ENCODE data around the gene CA9. TPM values are rescaled to one million over a fixed set of nuclear protein-coding genes. Genes with fewer than 3 reads are reported as not detected.

CA9 gene
- total RNA-seq, 4 donors from 2014 or later = 0.14 TPM; not detected in 3

DNA sequence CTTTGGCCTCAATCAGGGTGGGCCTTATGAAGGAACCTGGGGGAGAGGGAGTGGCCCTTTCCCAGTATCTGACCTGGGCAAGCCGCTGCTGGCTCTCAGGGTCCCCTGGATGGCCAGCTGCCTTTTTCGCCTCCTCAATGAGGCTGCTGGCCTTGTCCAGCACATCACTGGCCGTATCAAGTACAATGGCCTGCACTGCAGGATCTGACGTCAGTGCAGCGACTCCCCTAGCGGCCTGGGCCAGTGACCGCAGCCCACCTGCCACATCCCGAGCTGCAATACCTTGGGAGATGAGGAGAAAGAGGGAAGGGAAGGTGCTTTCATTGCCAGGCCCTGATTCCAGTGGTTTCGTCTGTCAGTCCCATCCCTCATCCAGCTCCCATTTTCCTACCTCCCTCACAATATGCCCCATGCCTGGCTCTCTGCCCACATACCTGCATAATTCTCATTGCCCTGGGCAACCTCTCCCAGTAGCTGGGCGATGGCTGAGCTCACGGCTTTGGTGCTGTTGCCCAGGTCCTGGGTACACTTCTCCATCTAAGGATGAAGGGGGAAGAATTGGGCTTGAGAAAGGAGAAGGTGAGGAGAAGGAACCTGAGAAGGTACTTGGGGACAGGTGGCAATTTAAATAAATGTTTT lies 39.2 kb downstream of the CA9 start:
- H3K4me3 ChIP-seq = no peak overlapping the region
- no peak for DNase-seq
- H3K36me3 ChIP-seq = no peaks in the 10 kb centered on the region
- intact Hi-C loops (cut with DNase I; ENCODE audit: low total_unique reads) = no loop called here
- no peak for TF ChIP-seq POLR2A (IDR thresholded peaks at IDR 0.05)
- TF ChIP-seq, protein P1, sequence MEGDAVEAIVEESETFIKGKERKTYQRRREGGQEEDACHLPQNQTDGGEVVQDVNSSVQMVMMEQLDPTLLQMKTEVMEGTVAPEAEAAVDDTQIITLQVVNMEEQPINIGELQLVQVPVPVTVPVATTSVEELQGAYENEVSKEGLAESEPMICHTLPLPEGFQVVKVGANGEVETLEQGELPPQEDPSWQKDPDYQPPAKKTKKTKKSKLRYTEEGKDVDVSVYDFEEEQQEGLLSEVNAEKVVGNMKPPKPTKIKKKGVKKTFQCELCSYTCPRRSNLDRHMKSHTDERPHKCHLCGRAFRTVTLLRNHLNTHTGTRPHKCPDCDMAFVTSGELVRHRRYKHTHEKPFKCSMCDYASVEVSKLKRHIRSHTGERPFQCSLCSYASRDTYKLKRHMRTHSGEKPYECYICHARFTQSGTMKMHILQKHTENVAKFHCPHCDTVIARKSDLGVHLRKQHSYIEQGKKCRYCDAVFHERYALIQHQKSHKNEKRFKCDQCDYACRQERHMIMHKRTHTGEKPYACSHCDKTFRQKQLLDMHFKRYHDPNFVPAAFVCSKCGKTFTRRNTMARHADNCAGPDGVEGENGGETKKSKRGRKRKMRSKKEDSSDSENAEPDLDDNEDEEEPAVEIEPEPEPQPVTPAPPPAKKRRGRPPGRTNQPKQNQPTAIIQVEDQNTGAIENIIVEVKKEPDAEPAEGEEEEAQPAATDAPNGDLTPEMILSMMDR (IDR thresholded peaks at IDR 0.05) = no peak
- H3K27me3 ChIP-seq = no peaks in the 10 kb centered on the region
- H3K4me1 ChIP-seq = no peaks in the 10 kb centered on the region
- no peak overlapping the region for H3K27ac ChIP-seq
- H3K9me3 ChIP-seq = no peaks in the 10 kb centered on the region

DNA sequence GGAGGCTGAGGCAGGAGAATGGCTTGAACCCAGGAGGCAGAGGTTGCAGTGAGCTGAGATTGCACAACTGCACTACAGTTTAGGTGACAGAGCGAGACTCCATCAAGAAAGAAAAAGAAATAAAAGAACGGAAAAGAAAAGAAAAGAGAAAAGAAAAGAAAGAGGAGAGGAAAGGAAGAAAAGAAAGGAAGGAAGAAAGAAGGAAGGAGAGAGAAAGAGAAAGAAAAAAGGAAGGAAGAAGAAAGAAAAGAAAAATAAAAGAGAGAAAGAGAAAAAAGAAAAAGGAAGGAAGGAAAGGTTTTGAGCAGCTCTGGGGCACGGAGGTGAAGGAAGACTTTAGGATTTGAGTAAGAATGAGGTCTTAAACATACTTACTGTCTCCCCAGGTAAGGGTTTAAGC lies 39.9 kb downstream of the CA9 start:
- H3K27ac ChIP-seq = no peak overlapping the region

DNA sequence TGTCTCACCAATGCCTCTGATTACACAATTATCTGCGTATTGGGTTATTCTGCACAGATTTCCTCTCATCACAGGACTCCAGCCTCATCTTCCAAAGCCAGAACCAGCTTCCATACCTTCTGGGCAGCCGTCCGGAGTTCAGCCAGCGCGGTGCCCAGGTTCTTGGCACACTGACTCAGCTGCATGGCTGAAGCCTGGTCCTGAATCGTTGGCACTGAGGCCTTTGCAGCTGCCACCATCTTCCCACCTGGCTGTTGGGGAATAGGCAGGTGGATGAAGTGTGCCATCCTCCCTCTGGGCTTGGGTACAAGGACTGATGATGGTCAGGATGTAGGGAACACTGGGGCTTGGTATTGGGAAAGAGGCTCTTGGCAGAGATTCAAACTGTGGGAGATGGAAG lies 40.4 kb downstream of the CA9 start:
- DNase-seq = no peak
- H3K27ac ChIP-seq = no peak overlapping the region

More for the DNA sequence above, 39.9 kb downstream of the CA9 start:
- no peak for TF ChIP-seq POLR2A (IDR thresholded peaks at IDR 0.05)
- TF ChIP-seq, protein P1 (IDR thresholded peaks at IDR 0.05) = no peak
- Histone ChIP-seq H3K4me3 (no peak overlapping the region), H3K4me1 (no peaks in the 10 kb centered on the region), H3K9me3 (no peaks in the 10 kb centered on the region), H3K36me3 (no peaks in the 10 kb centered on the region), H3K27me3 (no peaks in the 10 kb centered on the region)
- no peak for DNase-seq
- intact Hi-C loops (cut with DNase I; ENCODE audit: low total_unique reads) = no loop called here

DNA sequence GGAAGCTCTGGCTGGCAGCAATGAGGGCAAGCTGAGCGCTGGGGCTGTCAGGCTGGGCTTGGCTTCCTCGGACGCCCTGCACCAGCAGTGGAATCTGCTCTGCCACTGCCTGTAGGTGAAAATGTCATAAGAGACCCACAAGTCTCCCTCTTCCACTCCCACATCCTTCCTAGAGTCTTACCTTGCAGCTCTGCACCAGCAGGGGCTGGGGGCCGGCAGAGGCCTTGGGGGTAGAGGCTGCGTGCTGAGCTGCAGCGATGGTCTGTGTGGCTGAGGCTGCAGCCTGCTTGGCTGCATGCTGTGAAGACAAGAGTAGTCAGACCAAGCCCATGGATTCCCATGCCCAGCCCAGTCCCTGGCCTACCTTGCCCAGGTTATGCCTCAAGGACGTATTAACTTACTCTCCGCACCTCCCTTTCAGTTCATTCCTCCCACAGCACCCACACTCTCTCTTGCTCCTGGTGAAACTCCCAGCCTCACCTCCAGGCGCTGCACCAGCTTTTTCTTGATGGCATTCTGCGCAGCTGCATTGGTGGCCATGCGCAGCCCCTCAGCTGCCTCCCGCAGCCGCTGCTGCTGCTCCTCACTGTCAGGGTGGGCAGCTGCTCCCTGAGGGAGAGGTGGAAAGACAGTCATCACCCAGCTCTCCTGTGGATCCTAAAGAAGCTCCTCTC lies 41.0 kb downstream of the CA9 start:
- Histone ChIP-seq H3K9me3 (no peaks in the 10 kb centered on the region), H3K36me3 (no peaks in the 10 kb centered on the region), H3K27me3 (no peaks in the 10 kb centered on the region), H3K4me1 (no peaks in the 10 kb centered on the region), H3K27ac (no peak overlapping the region), H3K4me3 (no peak overlapping the region)
- intact Hi-C loops (cut with DNase I; ENCODE audit: low total_unique reads) = no loop called here
- no peak for DNase-seq
- TF ChIP-seq, protein P1 (IDR thresholded peaks at IDR 0.05) = no peak
- TF ChIP-seq POLR2A (IDR thresholded peaks at IDR 0.05) = no peak

More for the DNA sequence above, 40.4 kb downstream of the CA9 start:
- Histone ChIP-seq H3K4me1 (no peaks in the 10 kb centered on the region), H3K36me3 (no peaks in the 10 kb centered on the region), H3K27me3 (no peaks in the 10 kb centered on the region), H3K4me3 (no peak overlapping the region), H3K9me3 (no peaks in the 10 kb centered on the region)
- intact Hi-C loops (cut with DNase I; ENCODE audit: low total_unique reads) = no loop called here
- no peak for TF ChIP-seq POLR2A (IDR thresholded peaks at IDR 0.05)
- TF ChIP-seq, protein P1 (IDR thresholded peaks at IDR 0.05) = no peak

DNA sequence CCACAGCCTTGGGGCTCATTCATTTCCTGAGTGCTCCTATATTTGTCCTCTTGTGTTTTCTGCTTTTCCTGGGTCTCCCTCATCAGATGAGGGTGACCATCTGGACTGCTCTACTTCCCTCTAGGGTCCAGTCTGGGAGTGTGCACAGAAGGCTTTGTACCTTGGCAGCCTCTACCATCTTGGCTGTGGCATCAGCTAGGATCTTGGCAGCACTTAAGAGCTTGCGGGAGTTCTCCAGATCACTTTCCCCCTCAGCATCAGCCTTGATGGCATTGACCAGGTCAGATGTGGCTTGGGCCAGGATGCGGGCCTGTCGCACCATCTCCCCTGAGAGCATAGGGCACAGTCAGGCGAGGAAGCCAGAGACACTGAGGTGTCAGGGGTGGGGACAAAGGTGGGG lies 42.5 kb downstream of the CA9 start:
- Histone ChIP-seq H3K9me3 (no peaks in the 10 kb centered on the region), H3K27me3 (no peaks in the 10 kb centered on the region), H3K4me1 (no peaks in the 10 kb centered on the region), H3K27ac (no peak overlapping the region), H3K36me3 (no peaks in the 10 kb centered on the region), H3K4me3 (no peak overlapping the region)
- intact Hi-C loops (cut with DNase I; ENCODE audit: low total_unique reads) = no loop called here
- TF ChIP-seq POLR2A (IDR thresholded peaks at IDR 0.05) = no peak
- TF ChIP-seq, protein P1 (IDR thresholded peaks at IDR 0.05) = no peak
- DNase-seq = no peak

Measured in uterus (tissue), 4 donors.